ENCODE data around the gene CLDN19. TPM values are rescaled to one million over a fixed set of nuclear protein-coding genes. Genes with fewer than 3 reads are reported as not detected.
"Not testable (repeated sequence)": the region's sequence is repeated elsewhere in the genome, so short reads cannot be mapped to it uniquely, and the experiment has no call there.

Gene CLDN19
- polyA plus RNA-seq, 5 donors, result 12.3 to 25.6 (median 21.1) TPM

DNA sequence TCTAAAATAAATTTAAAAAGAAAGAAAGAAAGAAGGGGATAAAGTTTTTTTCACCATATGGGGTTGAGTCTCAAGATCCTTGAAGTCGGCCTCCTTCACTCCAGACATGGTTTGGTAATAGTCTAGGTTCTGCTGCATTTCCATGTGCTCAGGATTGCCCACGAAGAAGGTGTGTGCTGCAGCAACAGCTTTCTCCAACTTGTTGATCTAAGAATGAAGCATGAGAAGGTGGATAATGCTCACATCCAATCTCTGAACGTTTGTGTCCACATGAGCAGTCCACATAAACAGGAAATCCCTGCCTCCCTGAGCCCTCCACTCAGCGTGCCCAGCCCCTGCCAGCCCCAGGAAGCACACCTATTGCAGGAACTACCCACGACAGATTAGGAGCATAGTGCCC, 22.2 kb upstream of the CLDN19 start:
- no peak for DNase-seq

DNA sequence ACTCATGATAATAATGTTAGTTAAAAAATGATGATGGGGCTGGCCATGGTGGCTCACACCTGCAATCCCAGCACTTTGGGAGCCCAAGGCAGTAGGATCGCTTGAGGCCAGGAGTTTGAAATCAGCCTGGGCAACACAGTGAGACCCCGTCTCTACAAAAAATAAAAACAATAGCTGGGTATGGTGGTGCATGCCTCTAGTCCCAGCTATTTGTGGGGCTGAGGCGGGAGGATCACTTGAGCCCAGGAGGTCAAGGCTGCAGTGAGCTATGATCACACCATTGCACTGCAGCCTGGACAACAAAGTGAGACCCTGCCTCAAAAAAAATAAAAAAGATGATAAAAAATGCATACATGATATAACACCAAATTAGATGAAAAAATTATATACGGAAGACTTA, 21.5 kb upstream of the CLDN19 start:
- no peak for DNase-seq

DNA sequence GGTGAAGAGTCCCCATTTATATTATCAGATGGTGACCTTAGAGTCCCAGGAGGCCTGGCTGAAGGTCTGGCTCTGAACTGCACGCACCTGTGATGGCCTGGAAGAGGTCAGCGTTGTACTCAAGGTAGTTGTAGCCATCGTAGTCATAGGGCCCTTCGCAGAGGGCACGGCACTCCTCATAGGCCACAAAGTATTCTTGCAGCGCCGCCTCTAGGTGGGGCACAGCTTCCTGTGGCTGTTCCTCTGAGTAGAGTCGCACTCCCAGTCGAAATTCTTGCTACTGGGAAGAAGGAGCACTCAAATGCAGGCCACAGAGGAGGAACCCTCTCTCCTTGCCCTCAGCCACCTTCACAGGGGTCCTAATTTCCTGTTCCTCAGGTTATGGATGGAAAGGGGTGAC, 19.1 kb upstream of the CLDN19 start:
- no peak for DNase-seq

DNA sequence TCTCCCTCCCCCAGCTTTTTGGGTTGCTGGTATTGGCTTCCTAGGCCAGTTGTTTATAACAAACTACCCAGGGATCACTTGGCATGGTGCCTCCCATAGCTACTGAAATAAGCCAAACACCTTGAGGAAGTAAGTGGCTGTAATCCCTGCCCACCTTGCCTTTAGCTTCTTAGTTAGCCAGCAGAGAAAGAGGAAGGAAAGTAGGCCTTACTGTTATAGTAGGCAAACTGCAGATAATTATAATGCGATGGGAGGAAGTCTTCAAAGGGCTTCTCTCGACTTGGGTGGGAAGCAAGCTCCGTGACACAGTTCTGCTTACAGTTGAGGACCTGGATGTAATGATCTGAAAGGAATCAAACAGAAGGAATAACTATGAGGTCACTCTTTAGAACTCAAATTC, 18.6 kb upstream of the CLDN19 start:
- DNase-seq, result no peak

DNA sequence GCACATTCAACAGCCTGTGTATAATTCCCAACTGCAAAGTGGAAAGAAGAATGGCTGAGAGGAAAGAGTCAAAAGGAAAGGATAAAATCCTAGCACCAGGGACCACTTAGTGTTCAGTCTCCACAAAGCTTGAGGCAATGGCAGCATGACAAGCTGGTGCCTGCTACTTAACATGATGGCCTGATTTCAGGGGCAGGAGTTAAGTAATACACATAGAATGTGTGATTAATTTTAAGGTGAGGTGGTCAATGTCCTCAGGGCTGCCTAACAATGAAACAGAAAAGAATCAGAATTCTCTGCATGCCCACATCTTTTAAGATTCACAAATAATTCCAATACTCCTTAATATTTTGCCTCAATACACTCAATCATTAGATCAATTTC, 17.8 kb upstream of the CLDN19 start:
- no peak for DNase-seq

DNA sequence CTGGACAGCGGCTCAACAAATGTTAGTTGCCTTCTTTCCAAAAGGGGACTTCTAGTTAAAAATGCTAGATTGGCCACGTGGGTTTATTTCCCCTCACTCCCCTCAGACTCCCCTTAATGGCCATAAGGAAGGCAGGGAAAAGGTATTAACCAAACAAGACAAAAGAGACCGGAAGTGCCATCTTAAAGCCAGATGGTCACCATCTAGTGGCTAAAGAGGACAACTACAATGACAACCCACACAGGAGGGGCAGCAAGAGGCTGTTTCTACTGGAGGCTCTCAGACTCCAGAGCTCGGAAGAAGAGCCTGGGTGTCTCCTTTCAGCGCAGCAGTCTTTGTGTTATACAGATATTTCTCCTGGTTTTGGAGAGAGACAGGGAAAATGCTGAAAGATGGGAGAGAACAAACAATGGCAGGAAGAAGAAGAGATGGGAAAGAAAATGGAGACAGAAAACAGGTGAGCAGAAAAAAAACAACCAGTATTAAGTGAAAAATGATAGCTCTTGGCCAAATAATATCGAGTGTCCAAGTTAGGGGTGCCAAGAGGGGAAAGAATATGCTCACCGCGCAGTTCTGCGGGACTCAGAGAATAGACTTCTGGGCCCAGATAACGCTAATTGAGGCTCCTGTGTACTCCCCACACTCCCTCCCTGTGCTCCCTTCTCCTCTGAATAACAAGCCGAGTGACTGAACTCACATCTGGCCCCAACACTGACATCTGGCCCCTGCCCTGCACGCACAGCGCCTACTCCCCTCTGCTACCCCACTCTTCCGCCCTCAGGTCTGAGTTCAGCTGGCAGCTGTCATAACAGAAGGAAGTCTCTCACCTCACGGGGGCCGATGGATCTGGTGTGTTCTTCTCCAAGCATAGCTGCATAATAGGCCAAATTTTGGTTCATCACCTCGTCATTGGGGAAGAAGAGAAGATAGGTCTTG, 17.2 kb upstream of the CLDN19 start:
- DNase-seq, result no peak

DNA sequence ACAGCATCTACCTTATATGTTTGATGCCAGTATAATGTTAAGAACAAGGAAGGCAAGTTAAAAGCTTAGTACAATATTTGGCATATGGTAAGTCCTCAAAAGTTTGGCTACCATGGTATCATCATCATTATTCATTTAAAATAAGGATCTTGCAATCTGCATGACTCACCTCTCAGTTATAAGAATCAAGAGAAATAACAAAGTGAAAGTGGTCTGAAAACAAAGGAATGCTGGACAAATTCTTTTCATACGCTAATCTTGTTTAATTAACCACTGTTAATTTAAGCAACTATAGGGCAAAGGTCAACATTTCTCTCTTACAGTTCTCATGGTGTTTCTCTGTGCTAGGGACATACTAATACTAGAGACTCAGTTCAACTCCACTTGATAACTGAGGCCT, 13.0 kb upstream of the CLDN19 start:
- no peak for DNase-seq

DNA sequence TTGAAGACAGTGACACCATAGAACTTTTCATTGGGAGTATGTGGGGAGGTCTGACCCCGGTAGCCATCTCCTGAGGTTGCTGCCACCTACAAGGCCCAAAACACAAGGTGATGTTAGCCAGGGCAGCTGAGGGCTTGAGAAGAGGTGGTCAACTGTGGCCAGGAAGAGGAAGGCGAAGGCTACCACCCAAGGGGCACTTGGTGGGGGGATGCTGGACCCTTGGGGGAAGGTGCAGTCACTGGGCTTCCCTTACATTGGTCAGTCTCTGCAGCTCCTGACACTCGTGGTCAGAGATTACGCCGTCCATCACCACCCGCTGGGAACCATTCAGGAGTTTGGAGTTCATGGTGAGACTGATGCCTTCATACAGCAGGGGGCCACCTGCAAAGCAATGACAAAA, 12.2 kb upstream of the CLDN19 start:
- DNase-seq, result no peak

DNA sequence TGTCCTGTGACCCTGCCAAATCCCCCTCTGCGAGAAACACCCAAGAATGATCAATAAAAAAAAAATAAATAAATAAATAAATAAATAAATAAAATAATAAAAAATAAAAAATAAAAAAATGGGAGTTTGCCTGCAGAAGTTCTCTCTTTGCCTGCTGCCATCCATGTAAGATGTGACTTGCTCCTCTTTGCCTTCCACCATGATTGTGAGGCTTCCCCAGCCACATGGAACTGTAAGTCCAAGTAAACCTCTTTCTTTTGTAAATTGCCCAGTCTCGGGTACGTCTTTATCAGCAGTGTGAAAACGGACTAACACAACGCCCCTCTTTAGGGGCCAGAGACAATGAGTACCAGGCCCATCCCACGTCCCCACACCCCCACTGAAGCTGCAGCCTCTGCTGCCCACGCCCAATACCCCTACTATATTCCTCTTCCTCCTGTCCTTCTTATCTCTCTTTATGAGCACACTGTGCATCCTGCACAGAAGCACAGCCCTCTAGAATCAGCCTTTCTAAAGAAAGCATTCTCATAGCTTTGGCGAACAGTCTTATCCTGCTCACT, 11.6 kb upstream of the CLDN19 start:
- DNase-seq, result not testable (repeated sequence)

DNA sequence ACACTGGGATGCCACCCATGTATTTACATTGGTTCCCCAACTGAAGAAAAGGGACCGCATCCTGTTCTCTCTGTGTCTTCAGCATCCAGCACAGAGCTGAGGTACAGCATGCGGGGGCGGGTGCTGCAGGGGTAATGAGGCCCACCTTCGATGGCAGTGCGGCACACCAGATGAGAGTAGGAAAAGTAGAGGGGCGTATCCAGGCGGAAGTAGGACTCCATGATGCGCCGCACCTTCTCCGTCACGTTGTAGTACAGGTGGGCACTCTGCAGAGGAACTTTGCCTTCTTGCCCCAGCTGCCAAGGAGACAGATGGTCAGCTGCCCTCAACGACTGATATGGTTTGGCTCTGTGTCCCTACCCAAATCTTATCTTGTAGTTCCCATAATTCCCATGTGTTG, 10.0 kb upstream of the CLDN19 start:
- DNase-seq, result no peak

DNA sequence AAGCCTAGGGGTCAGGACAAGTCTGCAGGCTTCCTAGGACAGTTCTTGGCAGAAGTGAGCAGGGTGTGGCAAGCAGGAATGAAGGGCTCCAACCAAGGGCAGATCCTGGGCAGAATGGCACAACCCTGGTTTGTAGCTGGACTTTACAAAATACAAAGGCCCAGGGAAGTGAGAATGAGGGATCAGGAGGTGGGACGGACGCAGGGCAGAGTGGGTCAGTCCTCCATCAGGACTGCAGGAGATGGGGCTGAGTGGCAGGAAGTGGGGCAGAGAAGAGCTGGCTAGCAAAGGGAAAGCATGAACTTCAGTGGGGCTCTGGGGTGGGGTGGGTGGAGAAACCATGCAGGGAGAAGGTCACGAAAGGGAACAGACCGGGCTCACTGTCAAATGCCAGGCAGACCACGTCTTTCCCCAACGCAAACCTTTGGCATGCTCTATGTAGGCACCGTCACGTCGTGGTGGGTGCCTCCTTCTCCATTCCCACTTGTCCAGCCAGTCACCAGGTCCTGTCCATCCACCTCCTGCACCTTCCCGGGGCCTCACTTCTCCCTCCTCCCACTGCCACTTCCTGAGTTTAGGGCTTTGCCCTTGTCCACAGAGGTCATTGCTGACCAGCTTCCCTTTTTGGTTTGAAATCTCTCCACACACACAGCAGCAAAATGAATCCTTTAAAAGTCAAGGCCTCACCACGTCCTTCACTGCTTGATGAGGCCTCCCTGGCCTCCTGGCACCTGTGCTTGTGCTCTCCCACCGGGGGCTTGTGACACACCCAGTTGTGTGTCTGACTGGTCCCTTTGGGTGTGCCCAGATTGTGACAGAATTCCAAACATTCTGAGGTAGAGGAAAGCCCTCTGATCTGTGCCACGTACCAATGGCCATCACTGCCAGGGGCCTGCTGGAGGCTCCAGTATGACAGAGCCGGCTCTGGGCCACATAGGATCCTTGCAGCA, 8.7 kb upstream of the CLDN19 start:
- no peak for DNase-seq

DNA sequence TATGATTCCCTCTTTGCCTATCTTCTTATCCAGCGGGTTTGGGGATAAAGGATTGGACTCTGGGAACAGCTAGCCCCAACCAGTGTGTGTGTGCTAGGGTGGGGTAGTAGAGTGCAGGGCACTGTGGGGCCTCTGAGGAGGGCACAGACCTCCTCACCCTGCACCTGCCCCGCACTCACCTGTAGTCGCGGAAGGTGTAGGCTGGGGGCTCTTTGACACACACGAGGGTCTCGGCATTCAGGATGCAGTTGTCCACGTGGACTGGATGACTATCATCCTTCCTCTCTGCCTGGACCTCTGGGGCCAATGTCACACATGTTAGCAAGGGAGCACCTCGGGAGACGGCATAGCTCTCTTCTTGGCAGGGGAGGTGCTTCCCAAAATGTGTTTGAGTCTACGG, 8.0 kb upstream of the CLDN19 start:
- no peak for DNase-seq

DNA sequence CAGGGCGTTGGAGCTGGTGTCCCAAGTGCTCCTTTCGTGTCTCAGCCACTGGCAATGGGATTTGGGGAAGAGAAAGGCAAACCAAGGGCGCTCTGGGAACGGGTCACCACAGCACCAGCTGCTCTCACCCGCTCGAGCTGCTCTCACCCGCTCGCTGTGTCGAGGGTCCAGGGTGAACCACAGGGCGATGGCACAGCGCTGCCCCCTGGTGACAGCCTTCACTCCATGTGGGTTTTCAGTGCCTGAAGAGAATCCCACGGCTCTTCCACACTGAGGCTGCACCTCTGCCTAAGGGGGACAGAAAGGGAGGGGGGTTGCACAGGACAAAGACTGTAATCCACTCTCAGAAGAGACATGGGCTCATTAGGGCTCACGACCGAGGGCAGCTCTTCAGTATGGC, 7.1 kb upstream of the CLDN19 start:
- DNase-seq, result peak; percentile 27 to 43

DNA sequence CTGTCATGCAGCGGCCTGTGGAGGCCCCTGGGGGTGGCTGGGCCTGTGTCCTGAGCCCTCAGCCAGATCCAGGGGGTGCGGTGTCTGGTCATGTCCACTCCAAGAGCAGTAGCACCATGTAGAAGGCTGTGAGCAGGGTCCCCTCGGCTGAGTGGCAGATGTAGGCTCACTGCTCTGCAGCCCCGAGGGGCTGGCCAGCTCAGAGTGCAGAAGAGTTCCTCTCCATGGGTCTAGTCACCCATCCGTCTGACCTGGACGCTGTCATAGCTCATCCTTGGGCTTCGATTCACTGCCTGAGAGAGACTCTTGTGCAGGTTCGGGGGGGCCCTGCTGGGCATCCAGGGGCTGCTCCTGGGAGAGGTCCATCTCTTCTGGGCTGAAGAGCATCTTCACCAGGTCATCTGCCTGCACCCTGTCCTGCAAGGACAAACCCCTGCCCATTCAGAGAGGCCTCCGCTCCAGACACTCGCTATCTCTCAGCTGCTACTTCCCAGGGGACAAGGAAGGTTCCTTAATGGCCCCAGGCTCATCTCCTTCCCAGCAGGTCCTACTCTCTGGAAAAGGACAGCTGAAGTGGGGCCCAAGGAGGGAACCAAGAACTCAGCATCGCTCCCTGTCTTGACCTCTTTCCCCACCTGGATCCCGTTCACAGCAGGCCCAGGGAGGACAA, 6.5 kb upstream of the CLDN19 start:
- no peak for DNase-seq

DNA sequence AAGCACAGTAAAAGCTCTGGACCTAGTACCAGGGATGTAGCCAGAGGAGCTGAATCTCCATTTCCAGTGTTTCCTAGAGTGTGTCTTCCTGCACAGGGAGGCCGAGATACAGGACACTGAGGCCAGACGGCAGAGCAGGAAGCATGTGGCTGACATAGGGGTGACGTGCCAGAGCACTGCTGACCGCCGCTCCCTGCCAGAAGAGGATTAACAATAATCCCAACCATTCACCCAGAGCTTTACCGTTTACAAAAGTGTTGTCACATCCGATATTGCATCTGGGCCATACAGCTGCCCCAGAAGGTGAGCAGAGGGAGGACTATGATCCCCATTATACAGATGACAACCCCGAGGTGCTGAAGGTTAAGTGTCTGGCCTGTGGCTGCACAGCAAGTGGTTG, 5.8 kb upstream of the CLDN19 start:
- no peak for DNase-seq

DNA sequence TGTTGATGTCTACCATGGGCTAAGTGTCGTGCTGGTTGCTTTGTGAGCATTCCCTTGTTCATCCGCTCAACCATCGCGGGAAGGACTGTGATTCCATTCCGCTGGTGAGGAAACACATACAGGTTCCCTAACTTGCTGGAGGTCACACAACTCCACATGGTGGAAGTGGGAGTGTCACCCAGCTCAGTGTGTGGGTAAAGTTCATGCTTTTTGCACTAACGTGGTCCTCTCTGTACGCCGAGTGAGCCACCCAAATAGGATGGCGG, 4.0 kb upstream of the CLDN19 start:
- DNase-seq, result no peak

DNA sequence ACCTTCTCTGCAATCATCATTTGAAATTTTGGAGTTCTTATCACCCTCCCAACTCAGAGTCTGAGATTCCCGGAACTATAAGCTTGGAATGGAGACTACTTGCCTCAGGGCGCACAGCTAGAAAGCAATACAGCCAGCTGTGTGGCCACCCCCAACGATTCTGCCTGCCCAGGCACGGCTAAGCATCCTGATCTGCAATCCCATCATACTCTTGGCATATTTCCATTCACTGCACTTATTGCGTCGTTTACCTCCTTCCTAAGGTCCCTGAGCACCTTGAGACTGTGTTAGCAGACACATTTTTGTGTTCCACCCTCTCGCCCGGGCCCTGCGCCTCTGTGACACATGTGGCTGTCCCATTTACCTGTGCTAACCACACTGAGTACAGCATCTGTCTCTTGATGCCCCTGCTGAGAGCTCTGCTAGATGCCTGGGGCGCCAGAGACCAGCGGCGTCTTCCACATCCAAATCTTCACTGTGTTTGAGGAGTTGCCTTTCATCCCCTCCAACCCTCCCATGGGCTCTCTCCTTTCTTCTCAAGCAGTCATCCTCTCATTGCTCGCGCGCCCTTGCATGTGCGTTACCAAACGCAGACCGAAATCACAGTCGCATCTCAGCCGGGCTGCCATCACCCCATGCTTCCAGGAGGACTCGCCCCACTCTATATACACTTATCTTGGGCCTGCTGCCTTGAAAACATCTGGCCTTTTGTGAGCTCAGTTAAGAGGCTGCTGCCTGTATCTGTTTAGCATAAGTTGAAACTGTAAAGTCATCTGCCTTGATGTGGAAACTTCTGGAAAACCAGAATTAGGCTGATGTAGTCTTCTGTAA, 3.5 kb upstream of the CLDN19 start:
- no peak for DNase-seq

DNA sequence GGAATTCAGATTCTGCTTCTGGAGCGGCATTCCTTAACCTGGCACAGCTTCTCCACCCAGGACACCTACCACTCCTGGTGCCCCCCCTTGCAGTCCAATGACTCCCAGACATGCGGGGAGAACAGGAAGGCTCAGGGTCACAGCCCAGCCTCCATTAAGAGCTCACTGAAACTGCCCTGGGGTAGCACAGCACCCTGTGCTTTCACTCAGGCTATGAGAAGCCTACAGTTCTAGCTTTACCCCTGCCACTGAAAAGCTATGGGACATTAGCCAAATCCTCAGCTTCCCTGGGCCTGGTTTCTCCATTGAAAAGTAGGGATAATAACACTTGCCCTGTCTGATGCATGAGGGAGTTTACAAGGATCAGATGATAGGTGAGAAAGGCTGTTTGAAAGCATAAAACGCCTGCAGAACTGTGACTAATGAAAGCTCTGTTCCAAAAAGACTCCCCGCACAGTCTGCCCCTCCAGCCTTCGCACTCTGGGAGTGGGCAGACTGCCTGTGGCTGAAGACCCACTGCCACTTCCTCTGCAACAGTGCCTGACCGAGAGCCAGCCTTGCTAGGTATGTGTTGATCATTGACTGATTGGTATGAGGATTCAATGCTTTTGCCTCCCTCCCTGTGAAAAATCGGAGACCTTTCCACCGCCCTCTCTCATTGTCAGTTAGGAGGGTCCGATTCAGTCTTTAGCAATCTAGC, 2.7 kb upstream of the CLDN19 start:
- DNase-seq, result no peak

DNA sequence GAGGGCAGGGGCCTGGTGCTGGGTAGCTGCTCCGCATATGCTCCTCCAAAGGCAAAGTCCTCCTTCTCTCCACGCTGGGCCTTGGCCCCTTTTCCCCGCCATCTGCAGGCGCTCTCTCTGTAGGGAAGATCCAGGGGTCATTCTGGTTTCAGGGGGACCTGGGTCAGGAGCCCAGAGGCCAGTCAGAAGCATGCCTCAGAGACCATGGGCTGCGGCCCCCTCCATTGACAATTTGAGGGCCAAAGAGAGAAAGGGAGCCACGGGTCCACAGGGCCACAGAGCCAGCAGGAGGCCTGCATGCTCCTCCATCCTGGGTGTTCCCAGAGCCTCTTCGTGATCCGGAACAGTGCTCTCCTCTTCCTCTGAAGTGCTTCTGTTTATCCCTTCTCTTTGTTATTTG, 2.1 kb upstream of the CLDN19 start:
- DNase-seq, result no peak

DNA sequence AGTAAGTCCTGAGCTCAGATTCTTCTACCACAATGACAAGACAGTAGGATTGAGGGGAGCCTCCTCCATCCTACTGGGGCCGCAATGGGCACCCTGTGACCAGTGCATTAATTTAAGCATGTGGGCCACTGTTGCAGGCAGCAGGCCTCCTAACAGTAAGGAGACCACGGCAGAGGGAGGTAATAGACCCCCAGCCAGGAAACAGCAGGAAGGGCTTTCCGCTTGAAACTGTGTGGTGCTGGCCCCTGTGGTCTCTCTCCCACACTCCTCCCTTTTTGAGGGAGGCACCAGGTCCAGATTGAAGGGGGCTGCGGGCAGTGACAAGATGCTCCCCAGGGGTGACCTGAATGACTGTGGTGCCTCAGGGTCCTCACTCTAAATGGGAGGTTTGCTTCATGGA, 1.7 kb upstream of the CLDN19 start:
- DNase-seq, result no peak
